GM19397 (cell line): ENCODE results near the gene MICAL3.

Experiments used
- ATAC-seq: cut with Tn5 transposase; IDR thresholded peaks from one replicate; pipeline ENCODE4 v1.9.1; 2021; ENCODE audit warnings: mild to moderate bottlenecking, moderate library complexity; ENCODE audit not compliant: unreplicated experiment

Gene MICAL3

GRCh38 chr22:17827466-17827865, 196.9 kb downstream of the MICAL3 start:
- no peak for ATAC-seq

DNA sequence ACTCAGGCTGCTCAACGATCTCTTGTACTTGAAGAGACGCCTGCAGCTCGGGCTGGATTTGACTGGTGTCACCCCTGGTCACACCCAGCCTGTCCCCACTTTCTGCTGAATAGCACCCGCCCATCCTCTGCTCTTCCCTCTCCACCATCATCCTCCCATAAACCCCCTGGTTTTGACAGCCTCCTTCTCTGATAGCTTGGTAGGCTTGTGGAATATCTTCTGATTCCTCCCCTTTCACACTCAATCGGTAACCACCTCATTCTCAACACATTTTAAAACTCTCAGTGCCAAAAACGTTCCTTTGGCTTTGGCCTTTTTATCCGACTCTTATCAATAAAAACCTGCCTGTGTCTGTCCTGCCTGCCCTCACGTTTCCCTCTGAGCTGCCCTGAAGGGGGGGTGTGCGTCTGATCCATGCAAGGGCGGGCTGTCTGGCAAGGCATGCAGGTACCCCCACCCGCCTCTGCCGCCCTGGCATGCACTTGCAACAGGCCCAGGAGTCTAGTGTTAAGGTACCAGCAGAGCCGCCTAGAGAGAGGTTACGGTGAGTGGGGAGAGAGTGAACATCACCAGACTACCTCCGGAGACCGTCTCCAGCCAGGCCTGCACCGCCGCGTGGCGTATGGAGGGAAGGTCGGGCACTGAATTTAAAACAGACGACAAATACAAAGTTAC, 198.3 kb downstream of the MICAL3 start:
- ATAC-seq = no peak

GRCh38 chr22:17824457-17824856, 199.9 kb downstream of the MICAL3 start:
- no peak for ATAC-seq

DNA sequence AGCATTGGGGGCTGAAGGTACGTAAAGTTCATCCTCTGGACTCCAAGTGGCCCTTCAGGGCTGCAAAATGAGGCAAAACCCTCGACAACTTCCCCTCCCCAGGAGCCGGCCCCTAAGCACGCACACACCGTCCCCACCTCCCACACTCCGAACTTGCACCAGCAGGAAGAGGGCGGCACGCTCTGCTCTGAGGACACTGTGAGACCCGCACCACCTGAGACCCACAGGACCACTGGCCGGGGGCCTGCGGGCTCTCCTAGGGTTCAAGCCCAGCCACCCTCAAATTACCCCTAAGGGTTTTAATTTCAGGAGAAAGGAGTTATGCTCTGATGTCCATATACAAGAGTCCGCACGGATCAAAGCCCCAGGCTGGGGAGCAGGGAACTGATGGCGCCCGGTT, 200.4 kb downstream of the MICAL3 start:
- no peak for ATAC-seq

DNA sequence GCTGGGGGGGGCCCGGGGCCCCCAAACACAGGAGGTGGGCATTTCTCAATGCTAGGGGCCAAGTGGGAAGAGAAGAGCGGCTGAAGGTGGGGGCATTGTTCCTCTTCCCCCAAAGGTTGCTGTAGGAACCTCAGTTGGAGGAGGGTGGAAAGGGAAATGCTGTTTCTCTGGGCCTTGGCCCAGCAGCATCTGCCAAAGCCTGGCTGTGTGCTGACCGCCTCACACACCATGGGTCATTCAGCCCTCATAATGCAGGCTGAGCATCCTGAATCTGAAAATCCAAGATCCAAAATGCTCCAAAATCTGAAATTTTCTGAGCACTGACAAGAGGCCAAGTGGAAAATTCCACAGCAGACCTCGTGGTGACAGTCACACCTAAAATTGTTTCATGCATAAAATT, 201.1 kb downstream of the MICAL3 start:
- ATAC-seq = no peak

DNA sequence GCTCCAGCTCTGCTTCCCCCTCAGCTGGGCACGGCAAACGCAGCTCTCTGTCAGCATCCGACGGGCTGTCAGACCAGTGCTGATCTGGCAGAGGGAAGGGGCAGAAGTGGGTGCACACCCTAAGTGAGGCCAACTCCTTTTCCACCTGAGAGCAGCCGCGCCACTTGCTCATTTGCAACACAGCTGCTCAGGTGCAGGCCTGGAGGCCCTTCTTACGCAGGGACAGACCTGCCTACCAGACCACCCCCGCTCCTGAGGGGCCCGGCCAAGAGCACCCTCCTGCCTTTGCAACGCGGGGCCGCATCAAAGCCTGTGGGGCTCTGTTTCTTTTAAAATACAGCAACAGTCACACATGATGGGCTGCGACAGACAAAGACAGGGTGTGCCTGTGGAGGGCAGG, 202.3 kb downstream of the MICAL3 start:
- ATAC-seq = no peak

- no peak for ATAC-seq
Measured at GRCh38 chr22:17820879-17821439, 203.4 kb downstream of the MICAL3 start.

DNA sequence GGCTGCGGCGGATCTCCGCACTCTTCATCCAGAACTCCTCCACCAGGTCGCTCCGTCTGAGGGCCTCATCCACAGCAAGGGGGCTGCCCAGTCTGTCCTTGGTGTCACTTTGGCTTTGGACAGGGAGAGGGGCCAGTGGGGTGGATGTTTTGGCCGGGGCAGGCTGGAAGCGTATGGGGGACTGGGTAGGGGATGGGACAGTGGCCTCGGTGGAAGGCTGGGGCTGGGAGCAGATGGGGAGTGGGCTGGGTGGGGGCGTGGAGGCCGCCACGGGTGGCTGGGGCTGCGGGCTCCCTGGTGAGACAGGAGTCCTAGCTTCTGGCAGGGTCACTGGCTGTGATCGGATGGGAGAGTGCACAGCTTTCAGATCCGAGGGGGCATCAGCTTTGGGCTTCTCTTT, 205.7 kb downstream of the MICAL3 start:
- no peak for ATAC-seq

- ATAC-seq = no peak
Measured at GRCh38 chr22:17818180-17818579, 206.2 kb downstream of the MICAL3 start.

DNA sequence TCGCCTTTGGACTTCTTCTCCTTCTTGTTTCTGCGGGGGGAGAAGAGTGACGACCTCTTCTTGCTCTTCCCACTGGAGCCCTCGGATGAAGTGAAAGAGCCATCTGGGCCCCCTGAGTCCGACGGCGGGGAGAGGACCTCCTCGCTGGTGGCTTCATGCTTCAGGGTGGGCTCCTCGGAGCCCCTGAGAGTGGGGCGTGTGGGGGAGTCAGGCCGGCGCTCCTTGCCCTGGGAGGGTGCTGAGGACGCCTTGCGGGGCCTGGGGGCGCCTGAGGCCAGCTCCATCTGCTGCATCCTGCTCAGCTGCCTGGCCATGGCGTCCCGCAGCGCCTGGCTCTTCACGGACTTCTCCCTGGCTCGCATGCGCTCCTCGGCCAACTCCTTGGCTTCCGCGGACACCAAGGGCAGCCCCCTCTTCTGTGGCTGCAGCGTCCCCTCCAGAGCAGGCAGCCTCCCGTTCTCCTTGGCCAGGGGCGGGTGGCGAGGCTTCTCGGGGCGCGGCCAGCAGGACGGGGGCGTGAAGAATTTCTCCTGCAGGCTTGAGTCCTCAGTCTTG, 206.8 kb downstream of the MICAL3 start:
- ATAC-seq = no peak

GRCh38 chr22:17817079-17817478, 207.3 kb downstream of the MICAL3 start:
- ATAC-seq = no peak

DNA sequence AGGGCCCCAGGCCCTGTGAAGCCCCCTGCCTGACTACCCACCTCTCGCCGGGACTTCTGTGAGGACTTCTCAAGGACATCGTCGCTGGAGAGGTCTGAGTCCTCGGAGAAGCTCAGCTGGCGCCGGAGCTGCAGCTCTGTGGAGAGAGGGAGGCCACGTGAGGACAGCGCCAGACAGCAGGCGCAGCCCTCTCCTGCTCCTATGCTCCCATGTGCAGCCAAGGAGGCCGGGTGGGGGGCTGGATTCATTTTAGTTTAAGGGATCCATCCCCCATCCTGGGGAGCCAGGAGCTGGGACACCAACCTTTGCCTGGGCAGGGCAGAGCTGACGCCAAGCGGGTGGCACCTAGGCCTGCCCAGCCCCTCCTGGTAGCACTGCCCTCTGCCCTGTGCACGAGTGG, 207.7 kb downstream of the MICAL3 start:
- ATAC-seq = no peak

- no peak for ATAC-seq
Measured at GRCh38 chr22:17815703-17816254, 208.6 kb downstream of the MICAL3 start.

DNA sequence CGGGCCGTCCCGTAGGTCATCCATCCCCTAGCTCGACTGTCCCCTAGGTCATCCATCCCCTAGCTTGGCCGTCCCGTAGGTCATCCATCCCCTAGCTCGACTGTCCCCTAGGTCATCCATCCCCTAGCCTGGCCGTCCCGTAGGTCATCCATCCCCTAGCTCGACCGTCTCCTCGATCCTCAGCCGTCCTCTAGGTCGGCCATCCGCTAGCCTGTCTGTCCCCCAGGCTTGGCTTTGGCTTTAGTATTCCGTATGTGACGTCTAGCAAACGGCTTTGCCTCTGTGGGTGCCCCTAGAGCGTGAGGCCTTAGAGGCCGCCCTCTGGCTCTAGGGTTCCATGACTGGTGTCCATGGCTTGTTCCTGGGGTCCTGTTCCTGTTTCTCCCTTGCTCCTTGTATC, 209.5 kb downstream of the MICAL3 start:
- ATAC-seq = no peak

DNA sequence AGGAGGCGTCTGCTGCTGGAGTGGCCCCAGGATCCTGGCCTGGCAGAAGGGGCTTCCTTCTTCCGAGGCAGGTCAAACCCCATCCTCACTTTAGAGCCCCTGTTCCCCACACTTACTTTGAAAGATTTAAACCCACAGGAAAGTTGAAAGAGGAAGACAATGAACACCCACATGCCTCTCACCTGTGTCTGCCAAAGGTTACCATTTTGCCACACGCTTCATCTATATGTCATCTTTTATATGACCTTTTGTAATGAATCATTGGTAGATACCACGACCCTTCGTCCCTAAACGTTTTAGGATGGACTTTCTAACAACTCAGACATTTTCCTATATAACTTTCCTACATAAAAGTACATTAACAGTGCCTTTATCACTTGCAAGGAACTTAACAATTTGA, 210.3 kb downstream of the MICAL3 start:
- ATAC-seq = no peak

DNA sequence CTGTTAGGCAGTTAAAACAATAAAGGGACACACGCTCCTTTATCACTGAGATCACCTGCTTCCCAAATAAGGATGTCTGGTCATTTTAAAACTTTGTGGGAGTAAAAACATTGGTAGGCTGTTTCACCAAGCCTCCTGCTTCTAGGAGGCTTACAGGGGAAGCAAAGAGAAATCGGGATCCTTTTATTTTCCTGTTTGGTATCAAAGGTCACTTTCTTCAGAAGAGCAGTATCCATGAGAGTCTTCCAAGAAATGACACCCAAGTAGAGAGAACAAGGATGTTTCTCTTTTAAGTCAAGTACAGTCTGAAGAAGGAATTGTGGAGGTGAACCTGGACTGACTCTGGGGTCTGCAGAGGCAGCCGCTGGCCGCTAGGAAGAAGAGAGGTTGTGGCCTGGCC, 213.2 kb downstream of the MICAL3 start:
- no peak for ATAC-seq

DNA sequence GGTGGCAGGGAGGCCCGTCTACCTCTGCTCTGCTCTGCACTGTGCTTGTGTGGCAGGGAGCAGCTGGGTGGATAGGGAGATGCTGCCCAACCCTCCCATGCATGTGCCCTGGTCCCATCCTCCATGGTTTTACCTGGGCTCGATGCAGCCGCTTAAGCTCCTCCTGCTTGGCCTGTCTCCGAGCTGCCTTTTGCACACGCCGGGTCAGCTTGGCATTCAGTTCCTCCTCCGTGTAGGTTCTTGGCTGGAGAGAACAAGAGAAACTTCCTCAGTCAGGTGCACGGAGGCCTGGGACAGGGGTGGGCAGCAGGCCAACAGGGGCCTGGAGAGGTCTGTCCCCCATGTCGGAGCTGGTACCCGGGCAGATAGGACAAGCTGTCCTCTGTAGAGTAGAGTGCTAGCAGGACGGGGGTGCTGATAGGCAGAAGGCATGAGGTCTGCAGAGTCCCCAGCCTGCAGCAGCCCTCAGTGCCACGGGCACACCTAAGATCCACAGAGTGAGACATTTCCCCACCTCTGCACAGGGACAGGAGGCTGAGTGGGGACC, 213.7 kb downstream of the MICAL3 start:
- ATAC-seq = no peak

GRCh38 chr22:17808693-17809403, 215.5 kb downstream of the MICAL3 start:
- ATAC-seq = no peak

- ATAC-seq = no peak
Measured at GRCh38 chr22:17807578-17808410, 216.6 kb downstream of the MICAL3 start.

- ATAC-seq = no peak
Measured at GRCh38 chr22:17807086-17807485, 217.3 kb downstream of the MICAL3 start.

GRCh38 chr22:17806437-17806836, 217.9 kb downstream of the MICAL3 start:
- ATAC-seq = no peak
